ENCODE results near the gene SLC29A1. TPM values are rescaled to one million over a fixed set of nuclear protein-coding genes. Genes with fewer than 3 reads are reported as not detected.

The SLC29A1 gene
- total RNA-seq, 1 experiment from 2014 or later, result 7.0 TPM

DNA sequence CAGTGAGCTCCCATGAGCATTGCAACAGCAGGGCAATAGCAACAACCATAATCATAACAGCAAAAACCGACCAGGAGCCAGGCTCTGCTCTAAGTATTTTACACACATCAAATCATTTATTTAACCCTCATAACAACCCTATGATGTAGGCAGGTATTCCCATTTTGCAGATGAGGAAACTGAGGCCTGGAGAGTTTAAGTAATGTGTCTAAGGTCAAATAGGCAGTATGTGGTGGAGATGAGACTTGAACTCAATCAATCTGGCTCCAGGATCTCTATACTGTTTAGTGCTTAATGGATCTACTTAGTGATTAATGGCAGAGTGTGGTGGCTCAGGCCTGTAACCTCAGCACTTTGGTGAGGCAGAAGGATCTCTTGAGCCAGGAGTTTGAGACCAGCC is 50.2 kb downstream of the SLC29A1 start:
- TF ChIP-seq, protein P1, sequence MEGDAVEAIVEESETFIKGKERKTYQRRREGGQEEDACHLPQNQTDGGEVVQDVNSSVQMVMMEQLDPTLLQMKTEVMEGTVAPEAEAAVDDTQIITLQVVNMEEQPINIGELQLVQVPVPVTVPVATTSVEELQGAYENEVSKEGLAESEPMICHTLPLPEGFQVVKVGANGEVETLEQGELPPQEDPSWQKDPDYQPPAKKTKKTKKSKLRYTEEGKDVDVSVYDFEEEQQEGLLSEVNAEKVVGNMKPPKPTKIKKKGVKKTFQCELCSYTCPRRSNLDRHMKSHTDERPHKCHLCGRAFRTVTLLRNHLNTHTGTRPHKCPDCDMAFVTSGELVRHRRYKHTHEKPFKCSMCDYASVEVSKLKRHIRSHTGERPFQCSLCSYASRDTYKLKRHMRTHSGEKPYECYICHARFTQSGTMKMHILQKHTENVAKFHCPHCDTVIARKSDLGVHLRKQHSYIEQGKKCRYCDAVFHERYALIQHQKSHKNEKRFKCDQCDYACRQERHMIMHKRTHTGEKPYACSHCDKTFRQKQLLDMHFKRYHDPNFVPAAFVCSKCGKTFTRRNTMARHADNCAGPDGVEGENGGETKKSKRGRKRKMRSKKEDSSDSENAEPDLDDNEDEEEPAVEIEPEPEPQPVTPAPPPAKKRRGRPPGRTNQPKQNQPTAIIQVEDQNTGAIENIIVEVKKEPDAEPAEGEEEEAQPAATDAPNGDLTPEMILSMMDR (IDR thresholded peaks at IDR 0.05; ENCODE audit: unreplicated experiment), result no peak
- Mint-ChIP-seq H3K27ac (ENCODE audit: low read depth, unreplicated experiment) (no peak overlapping the region), H3K27me3 (ENCODE audit: insufficient read depth, unreplicated experiment) (peaks cover 51% of the 10 kb centered on the region), H3K36me3 (ENCODE audit: insufficient read depth, unreplicated experiment) (no peaks in the 10 kb centered on the region), H3K9me3 (ENCODE audit: unreplicated experiment) (no peaks in the 10 kb centered on the region), H3K4me1 (ENCODE audit: insufficient read depth, unreplicated experiment) (no peaks in the 10 kb centered on the region), H3K4me3 (ENCODE audit: unreplicated experiment) (no peak overlapping the region)
- DNase-seq (ENCODE audit: unreplicated experiment), result no peak
- BruUV-seq (replicated peaks), result no TSS peak
- ChIA-PET CTCF (interaction anchor here (1.6 kb wide), 1 partner anchor 65 kb away, joined by 6 read pairs; no protein-coding TSS in a partner anchor), POLR2A (no interaction called here)
- intact Hi-C loops (cut with micrococcal nuclease), result no loop called here

DNA sequence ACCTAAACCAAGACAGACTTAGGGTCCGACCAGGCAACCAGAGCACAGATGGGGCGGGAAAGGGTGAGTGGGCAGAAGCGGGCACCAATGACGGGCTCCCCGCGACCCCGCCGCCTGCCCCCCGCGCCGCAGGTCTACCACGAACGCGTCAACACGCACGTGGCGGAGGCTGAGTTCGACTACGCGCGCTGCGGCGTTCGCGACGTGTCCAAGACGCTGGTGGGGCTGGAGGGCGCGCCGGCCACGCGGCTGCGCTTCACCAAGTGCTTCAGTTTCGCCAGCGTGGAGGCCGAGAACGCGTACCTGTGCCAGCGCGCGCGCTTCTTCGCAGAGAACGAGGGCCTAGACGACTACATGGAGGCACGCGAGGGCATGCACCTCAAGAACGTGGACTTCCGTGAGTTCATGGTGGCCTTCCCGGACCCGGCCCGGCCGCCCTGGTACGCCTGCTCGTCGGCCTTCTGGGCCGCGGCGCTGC is 51.9 kb downstream of the SLC29A1 start:
- intact Hi-C loops (cut with micrococcal nuclease), result no loop called here
- Mint-ChIP-seq H3K4me3 (ENCODE audit: unreplicated experiment) (no peak overlapping the region), H3K9me3 (ENCODE audit: unreplicated experiment) (no peaks in the 10 kb centered on the region), H3K27me3 (ENCODE audit: insufficient read depth, unreplicated experiment) (peaks cover 54% of the 10 kb centered on the region), H3K4me1 (ENCODE audit: insufficient read depth, unreplicated experiment) (no peaks in the 10 kb centered on the region), H3K36me3 (ENCODE audit: insufficient read depth, unreplicated experiment) (no peaks in the 10 kb centered on the region), H3K27ac (ENCODE audit: low read depth, unreplicated experiment) (no peak overlapping the region)
- TF ChIP-seq, protein P1 (IDR thresholded peaks at IDR 0.05; ENCODE audit: unreplicated experiment), result no peak
- DNase-seq (ENCODE audit: unreplicated experiment), result no peak
- ChIA-PET POLR2A (no interaction called here), CTCF (interaction anchor here (0.7 kb wide), 1 partner anchor 17 kb away, joined by 3 read pairs; no protein-coding TSS in a partner anchor)
- no TSS peak for BruUV-seq (replicated peaks)

DNA sequence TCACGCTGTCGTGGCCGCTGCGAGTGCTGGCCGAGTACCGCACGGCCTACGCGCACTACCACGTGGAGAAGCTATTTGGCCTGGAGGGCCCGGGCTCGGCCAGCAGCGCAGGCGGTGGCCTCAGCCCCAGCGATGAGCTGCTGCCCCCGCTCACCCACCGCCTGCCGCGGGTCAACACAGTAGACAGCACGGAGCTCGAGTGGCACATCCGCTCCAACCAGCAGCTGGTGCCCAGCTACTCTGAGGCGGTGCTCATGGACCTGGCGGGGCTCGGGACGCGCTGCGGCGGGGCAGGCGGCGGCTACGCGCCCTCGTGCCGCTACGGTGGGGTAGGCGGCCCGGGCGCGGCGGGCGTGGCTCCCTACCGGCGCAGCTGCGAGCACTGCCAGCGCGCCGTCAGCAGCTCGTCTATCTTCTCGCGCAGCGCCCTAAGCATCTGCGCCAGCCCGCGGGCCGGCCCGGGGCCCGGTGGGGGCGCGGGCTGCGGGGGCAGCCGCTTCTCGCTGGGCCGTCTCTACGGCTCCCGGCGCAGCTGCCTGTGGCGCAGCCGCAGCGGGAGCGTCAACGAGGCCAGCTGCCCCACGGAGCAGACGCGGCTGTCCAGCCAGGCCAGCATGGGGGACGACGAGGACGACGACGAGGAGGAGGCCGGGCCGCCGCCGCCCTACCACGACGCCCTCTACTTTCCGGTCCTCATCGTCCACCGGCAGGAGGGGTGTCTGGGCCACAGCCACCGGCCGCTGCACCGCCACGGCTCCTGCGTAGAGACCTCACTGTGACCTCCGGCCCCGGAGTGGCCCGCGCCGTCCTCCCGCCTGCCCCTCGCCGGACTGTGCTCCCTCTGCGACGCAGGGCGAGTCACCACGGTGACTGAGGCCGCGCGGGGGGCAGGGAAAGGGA is 52.6 kb downstream of the SLC29A1 start:
- no peak overlapping the region for H3K27ac Mint-ChIP-seq (ENCODE audit: low read depth, unreplicated experiment)
- no TSS peak for BruUV-seq (replicated peaks)
- ChIA-PET CTCF (no interaction called here), POLR2A (no interaction called here)
- H3K4me1 Mint-ChIP-seq (ENCODE audit: insufficient read depth, unreplicated experiment), result no peaks in the 10 kb centered on the region
- no peaks in the 10 kb centered on the region for H3K9me3 Mint-ChIP-seq (ENCODE audit: unreplicated experiment)
- intact Hi-C loops (cut with micrococcal nuclease), result no loop called here
- TF ChIP-seq, protein P1 (IDR thresholded peaks at IDR 0.05; ENCODE audit: unreplicated experiment), result no peak
- no peak overlapping the region for H3K4me3 Mint-ChIP-seq (ENCODE audit: unreplicated experiment)
- no peak for DNase-seq (ENCODE audit: unreplicated experiment)
- no peaks in the 10 kb centered on the region for H3K36me3 Mint-ChIP-seq (ENCODE audit: insufficient read depth, unreplicated experiment)
- peaks cover 51% of the 10 kb centered on the region for H3K27me3 Mint-ChIP-seq (ENCODE audit: insufficient read depth, unreplicated experiment)

DNA sequence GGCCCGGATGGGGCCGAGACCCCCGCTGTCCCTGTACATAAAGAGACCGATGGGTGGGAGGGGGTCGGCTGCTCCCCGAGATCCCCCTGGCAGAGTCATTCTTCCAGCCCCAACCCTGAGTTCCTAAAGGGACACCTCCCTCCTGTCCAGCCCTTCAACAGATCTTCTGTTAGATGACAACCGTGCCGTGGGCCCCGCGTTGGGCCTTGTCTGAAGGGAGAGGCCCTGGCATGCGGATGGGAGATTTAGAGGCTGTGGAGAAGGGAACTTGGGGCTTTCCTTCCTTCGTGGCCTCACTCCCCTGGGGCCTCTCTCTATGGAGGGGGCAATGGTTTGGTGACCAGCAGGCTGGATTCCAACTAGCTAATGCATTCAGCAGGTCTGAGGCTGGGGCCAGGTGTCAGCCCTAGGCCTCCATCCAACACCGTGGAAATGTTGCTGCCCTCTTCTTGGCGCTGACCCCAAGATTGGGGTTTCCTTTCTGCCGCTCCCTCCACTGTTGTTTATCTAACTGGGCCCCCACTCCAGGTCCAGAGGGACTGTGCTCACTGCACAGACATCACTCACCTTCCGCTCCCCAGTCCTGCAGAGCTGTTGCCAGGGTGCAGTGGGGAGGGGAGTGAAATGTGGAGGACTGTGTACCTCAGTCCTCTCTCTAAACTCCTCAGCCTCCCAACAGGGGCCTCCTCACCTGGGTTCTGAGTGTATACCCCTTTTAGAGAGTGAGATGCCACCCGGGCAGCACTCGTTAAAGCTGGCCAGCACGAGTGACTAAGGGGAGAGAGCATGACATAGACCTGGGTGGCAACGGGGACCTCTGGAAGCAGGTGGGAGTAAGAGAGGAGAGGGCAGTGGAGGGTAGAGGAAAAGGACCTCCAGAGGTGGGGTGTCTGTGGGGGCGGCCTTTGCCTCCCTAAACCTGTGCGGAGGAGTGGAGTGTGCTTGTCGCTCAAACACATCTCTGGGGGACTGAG is 53.6 kb downstream of the SLC29A1 start:
- TF ChIP-seq, protein P1 (IDR thresholded peaks at IDR 0.05; ENCODE audit: unreplicated experiment), result no peak
- ChIA-PET CTCF (interaction anchor here (0.8 to 2.0 kb wide), 3 partner anchors 9 to 124 kb away, joined by 3 to 9 read pairs (median 4); partner anchors contain the start of gene AARS2), POLR2A (no interaction called here)
- Mint-ChIP-seq H3K27ac (ENCODE audit: low read depth, unreplicated experiment) (no peak overlapping the region), H3K36me3 (ENCODE audit: insufficient read depth, unreplicated experiment) (no peaks in the 10 kb centered on the region), H3K27me3 (ENCODE audit: insufficient read depth, unreplicated experiment) (peaks cover 51% of the 10 kb centered on the region), H3K4me1 (ENCODE audit: insufficient read depth, unreplicated experiment) (no peaks in the 10 kb centered on the region), H3K9me3 (ENCODE audit: unreplicated experiment) (no peaks in the 10 kb centered on the region), H3K4me3 (ENCODE audit: unreplicated experiment) (no peak overlapping the region)
- no TSS peak for BruUV-seq (replicated peaks)
- intact Hi-C loops (cut with micrococcal nuclease), result no loop called here
- DNase-seq (ENCODE audit: unreplicated experiment), result no peak
